CD4-positive, alpha-beta T cell treated with Interferon gamma for 1 hour (primary cell): ENCODE results near the gene R3HCC1L.

ENCODE experiments used
- DNase-seq: peaks from one replicate; pipeline ENCODE4 v3.0.0-alpha.2; 2020

Gene R3HCC1L

DNA sequence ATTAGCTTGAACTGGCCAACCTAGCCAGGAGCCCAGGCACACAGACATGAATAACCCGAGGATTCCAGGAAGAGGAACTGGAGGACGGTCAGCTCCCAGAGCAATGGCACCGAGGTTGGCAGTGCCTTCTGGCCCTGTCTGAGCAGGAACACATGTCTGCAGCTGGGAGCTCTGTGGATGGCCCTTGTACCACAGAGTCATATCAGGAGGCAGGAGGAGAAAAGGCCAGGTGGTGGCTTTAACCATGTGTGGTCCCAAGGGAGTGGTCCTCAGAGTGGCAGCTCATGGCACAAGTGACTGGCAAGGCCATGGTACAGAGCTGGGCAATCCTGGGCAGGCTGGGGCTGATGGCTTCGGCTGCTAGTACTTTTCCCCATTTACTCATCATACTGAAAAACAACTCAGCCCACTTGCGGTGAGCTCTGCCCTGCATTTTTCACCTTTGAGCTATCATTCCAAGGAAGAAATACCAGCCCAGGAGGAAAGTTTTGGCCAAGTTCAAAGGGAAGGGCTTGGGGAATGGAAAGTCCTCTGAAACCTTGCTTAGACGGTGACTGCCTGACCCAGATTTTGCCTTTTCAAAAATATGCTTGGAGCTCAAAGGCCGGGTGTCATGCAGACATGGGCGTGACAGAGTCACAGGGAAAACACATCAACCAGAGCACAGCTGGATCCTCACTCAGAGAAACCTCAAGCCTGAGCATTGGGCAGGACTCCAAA, 159.3 kb downstream of the R3HCC1L start:
- DNase-seq, result no peak

- no peak for DNase-seq
Measured at GRCh38 chr10:98294270-98294627, 159.8 kb downstream of the R3HCC1L start.
